NCI-H226 (cell line): ENCODE results near the gene INHBE.
"Not testable (repeated sequence)": the region's sequence is repeated elsewhere in the genome, so short reads cannot be mapped to it uniquely, and the experiment has no call there.

Experiments used
- DNase-seq: peaks from one replicate; pipeline ENCODE4 v3.0.0-alpha.2; 2015

Gene INHBE

GRCh38 chr12:57454566-57455373 lies at the start of gene INHBE:
Gene INHBE (plus strand): TSS chr12:57455307. CDS start chr12:57455537, 230 bp downstream.
- DNase-seq, result peak; percentile 57

GRCh38 chr12:57410534-57410933 lies 44.6 kb upstream of the INHBE start:
- DNase-seq, result no peak

- not testable (repeated sequence) for DNase-seq
Measured at GRCh38 chr12:57414160-57414559, 40.9 kb upstream of the INHBE start.

- DNase-seq, result no peak
Measured at GRCh38 chr12:57415088-57415487, 40.0 kb upstream of the INHBE start.

GRCh38 chr12:57416039-57416996 lies 38.8 kb upstream of the INHBE start:
- peak; percentile 20 for DNase-seq

GRCh38 chr12:57418255-57418654 lies 36.9 kb upstream of the INHBE start:
- no peak for DNase-seq

- DNase-seq, result no peak
Measured at GRCh38 chr12:57419495-57419894, 35.6 kb upstream of the INHBE start.

- no peak for DNase-seq
Measured at GRCh38 chr12:57420482-57420881, 34.6 kb upstream of the INHBE start.

- DNase-seq, result not testable (repeated sequence)
Measured at GRCh38 chr12:57426948-57427347, 28.2 kb upstream of the INHBE start.

GRCh38 chr12:57428965-57429364 lies 26.1 kb upstream of the INHBE start:
- DNase-seq, result no peak

GRCh38 chr12:57429473-57430111 lies 25.5 kb upstream of the INHBE start:
- no peak for DNase-seq

GRCh38 chr12:57430112-57430930 lies 24.8 kb upstream of the INHBE start:
- no peak for DNase-seq

GRCh38 chr12:57430931-57431566 lies 24.1 kb upstream of the INHBE start, which contains the start of gene R3HDM2:
Gene R3HDM2 (minus strand): TSS chr12:57431043. CDS start chr12:57310428, 120,615 bp downstream.
- peak; percentile 97 for DNase-seq

GRCh38 chr12:57431654-57432188 lies 23.4 kb upstream of the INHBE start:
- DNase-seq, result no peak

- no peak for DNase-seq
Measured at GRCh38 chr12:57433370-57433769, 21.7 kb upstream of the INHBE start.

- no peak for DNase-seq
Measured at GRCh38 chr12:57434517-57435223, 20.4 kb upstream of the INHBE start, which contains the start of gene INHBC. Gene INHBC (plus strand): TSS chr12:57434784. CDS start chr12:57434887, 103 bp downstream.

- DNase-seq, result no peak
Measured at GRCh38 chr12:57435293-57435692, 19.8 kb upstream of the INHBE start.

- no peak for DNase-seq
Measured at GRCh38 chr12:57438400-57438799, 16.7 kb upstream of the INHBE start.

- no peak for DNase-seq
Measured at GRCh38 chr12:57439762-57440266, 15.3 kb upstream of the INHBE start.

- not testable (repeated sequence) for DNase-seq
Measured at GRCh38 chr12:57441393-57441792, 13.7 kb upstream of the INHBE start.
